ENCODE measurements around the gene CAPN11.
"Not testable (repeated sequence)": the region's sequence is repeated elsewhere in the genome, so short reads cannot be mapped to it uniquely, and the experiment has no call there.

Gene CAPN11

DNA sequence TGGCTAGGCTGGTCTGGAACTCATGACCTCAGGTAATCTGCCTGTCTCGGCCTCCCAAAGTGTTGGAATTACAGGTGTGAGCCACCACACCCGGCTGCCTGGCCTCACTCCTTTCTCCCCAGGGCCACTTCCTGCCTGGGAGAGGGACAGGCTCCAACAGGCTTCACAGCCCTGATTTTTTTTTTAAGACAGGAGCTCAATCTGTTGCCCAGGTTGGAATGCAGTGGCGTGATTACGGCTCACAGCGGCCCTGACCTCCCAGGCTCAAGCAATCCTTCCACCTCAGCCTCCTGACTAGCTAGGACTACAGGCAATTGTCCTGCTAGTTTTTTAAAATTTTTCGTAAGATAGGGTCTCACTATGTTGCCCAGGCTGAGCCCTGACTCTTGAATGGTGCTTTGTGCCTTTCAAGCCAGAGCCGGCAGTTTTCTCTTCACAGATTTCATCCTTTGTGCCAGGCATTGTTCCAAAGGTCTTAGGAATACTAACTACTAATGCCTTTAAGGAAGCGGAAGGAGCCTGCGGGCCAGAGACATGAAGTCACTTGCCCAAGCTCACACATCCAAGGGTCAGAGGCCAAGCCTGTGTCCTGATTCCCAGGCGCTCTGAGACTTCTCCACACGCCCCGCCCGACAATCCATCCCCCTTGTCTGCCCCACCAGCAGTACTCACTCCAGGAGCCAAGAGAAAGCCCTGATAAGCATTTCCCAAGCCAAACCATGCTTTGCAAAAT lies 19.2 kb downstream of the CAPN11 start:
- H3K9me3 ChIP-seq (ENCODE audit: control insufficient read depth in 1 of 2, low read length in 2 of 2) = no peaks in the 10 kb centered on the region
- H3K27me3 ChIP-seq (ENCODE audit: low read depth, low read length) = no peaks in the 10 kb centered on the region
- peaks cover 0 to 1% of the 10 kb centered on the region in 2 donors for H3K4me1 ChIP-seq (ENCODE audit: control insufficient read depth in 1 of 2, insufficient read depth in 2 of 2, low read length in 2 of 2)
- H3K27ac ChIP-seq (ENCODE audit: low read length) = no peak overlapping the region
- no peaks in the 10 kb centered on the region for H3K36me3 ChIP-seq (ENCODE audit: control insufficient read depth in 1 of 2, insufficient read depth in 2 of 2, low read length in 2 of 2)
- H3K4me3 ChIP-seq (ENCODE audit: low read depth in 1 of 2, low read length in 2 of 2) = no peak overlapping the region

DNA sequence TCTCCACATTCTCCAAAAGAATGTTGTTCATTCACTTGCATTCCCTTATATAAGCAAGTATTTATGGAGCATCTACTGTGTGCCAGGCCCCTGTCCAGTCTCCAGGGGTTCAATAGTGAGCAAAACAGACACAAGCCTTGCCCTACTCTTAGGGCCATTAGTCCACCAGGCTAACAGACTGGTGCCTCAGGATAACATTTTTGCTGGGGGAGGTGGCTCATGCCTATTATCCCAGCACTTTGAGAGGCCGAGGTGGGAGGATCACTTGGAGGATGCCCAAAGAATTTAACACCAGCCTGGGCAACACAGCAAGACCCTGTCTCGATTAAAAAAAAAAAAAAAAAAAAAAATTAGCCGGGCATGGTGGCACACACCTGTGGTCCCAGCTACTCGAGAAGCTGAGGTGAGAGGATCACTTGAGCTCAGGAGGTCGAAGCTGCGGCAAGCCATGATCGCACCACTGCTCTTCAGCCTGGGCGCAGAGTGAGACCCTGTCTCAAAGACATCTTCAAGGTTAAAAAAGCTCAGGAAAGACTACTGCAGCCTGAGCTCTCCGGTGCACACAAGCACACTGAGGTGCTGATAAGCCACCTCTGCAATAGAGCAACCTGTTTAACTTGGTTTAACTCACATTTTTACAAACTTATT lies 19.9 kb downstream of the CAPN11 start:
- Histone ChIP-seq H3K4me1 (ENCODE audit: control insufficient read depth in 1 of 2, insufficient read depth in 2 of 2, low read length in 2 of 2) (no peaks in the 10 kb centered on the region), H3K36me3 (ENCODE audit: control insufficient read depth in 1 of 2, insufficient read depth in 2 of 2, low read length in 2 of 2) (no peaks in the 10 kb centered on the region), H3K27me3 (ENCODE audit: low read depth, low read length) (no peaks in the 10 kb centered on the region), H3K27ac (ENCODE audit: low read length) (no peak overlapping the region), H3K4me3 (ENCODE audit: low read depth in 1 of 2, low read length in 2 of 2) (no peak overlapping the region), H3K9me3 (ENCODE audit: control insufficient read depth in 1 of 2, low read length in 2 of 2) (no peaks in the 10 kb centered on the region)

DNA sequence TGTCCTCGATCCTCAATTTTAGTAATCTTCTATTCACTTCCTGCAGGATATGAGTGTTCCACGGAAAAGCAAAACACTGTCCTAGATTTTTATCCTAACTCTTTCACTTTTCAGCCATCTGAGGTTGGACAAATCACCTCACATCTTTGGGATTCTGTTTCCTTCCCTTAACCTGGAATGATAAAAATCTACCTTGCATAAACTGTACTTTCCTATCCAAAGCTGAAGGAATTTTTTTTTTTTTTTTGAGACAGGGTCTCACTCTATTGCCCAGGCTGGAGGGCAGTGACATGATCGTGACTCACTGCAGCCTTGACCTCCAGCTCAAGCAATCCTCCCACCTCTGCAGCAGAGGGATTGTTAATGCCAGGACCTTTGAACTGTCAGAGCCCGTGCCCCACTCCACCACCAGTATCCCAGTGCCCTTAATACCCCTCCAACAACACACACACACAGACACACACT lies 20.5 kb downstream of the CAPN11 start:
- H3K27me3 ChIP-seq (ENCODE audit: low read depth, low read length) = no peaks in the 10 kb centered on the region
- no peak overlapping the region for H3K27ac ChIP-seq (ENCODE audit: low read length)
- no peaks in the 10 kb centered on the region for H3K9me3 ChIP-seq (ENCODE audit: control insufficient read depth in 1 of 2, low read length in 2 of 2)
- H3K36me3 ChIP-seq (ENCODE audit: control insufficient read depth in 1 of 2, insufficient read depth in 2 of 2, low read length in 2 of 2) = no peaks in the 10 kb centered on the region
- H3K4me3 ChIP-seq (ENCODE audit: low read depth in 1 of 2, low read length in 2 of 2) = no peak overlapping the region
- H3K4me1 ChIP-seq (ENCODE audit: control insufficient read depth in 1 of 2, insufficient read depth in 2 of 2, low read length in 2 of 2) = no peaks in the 10 kb centered on the region

DNA sequence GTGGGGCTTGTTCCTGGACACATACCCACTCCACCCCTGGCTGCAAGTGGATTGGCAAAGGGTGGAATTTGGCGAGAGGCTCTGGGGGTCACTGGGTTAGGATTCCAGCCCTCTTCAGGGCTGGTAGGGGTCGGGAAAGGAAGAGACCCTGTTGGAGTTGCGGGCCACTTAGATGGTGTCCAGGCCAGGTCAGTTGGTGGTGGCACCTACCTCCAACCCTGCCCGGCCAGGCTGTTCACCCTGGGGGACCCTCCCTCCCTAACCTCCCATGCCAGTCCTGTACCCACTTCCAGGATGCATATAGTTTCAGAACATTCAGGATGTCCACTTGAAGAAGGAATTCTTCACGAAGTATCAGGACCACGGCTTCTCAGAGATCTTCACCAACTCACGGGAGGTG lies 21.0 kb downstream of the CAPN11 start:
- Histone ChIP-seq H3K27ac (ENCODE audit: low read length) (no peak overlapping the region), H3K27me3 (ENCODE audit: low read depth, low read length) (no peaks in the 10 kb centered on the region), H3K4me3 (ENCODE audit: low read depth in 1 of 2, low read length in 2 of 2) (no peak overlapping the region)

DNA sequence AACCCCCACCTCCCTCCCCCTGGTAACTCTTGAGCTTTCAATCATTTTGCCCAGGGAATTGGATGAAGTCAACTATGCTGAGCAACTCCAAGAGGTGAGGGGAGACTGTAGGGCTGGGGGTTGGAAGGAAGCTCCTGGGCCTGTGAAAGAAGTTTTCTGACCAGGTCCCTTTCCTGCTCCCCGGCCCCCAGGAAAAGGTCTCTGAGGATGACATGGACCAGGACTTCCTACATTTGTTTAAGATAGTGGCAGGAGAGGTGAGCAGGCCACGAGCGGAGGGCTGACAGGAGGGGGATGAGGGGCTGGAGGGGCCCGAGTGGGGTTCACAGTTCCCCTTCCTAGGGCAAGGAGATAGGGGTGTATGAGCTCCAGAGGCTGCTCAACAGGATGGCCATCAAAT lies 21.8 kb downstream of the CAPN11 start:
- no peak overlapping the region for H3K27ac ChIP-seq (ENCODE audit: low read length)

More for the DNA sequence above, 21.0 kb downstream of the CAPN11 start:
- Histone ChIP-seq H3K36me3 (ENCODE audit: control insufficient read depth in 1 of 2, insufficient read depth in 2 of 2, low read length in 2 of 2) (no peaks in the 10 kb centered on the region), H3K9me3 (ENCODE audit: control insufficient read depth in 1 of 2, low read length in 2 of 2) (no peaks in the 10 kb centered on the region), H3K4me1 (ENCODE audit: control insufficient read depth in 1 of 2, insufficient read depth in 2 of 2, low read length in 2 of 2) (no peaks in the 10 kb centered on the region)

DNA sequence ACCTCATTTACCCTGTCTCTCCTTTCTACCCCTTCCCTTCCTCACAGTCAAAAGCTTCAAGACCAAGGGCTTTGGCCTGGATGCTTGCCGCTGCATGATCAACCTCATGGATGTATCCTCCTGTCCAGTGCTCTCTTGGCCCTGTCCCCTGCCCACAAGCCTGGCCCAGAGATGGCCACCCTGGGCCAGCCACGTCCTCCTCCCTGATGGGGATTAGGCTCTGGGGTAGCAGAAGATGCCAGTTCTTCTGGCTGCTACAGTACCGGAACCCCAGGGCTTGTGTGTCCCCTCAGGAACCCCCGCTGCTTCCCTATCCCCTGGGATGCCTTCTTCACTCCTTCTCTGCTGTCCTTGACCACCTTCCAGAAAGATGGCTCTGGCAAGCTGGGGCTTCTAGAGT lies 22.3 kb downstream of the CAPN11 start:
- no peaks in the 10 kb centered on the region for H3K36me3 ChIP-seq (ENCODE audit: control insufficient read depth in 1 of 2, insufficient read depth in 2 of 2, low read length in 2 of 2)
- no peaks in the 10 kb centered on the region for H3K9me3 ChIP-seq (ENCODE audit: control insufficient read depth in 1 of 2, low read length in 2 of 2)

More for the DNA sequence above, 21.8 kb downstream of the CAPN11 start:
- Histone ChIP-seq H3K27me3 (ENCODE audit: low read depth, low read length) (no peaks in the 10 kb centered on the region), H3K9me3 (ENCODE audit: control insufficient read depth in 1 of 2, low read length in 2 of 2) (no peaks in the 10 kb centered on the region), H3K4me1 (ENCODE audit: control insufficient read depth in 1 of 2, insufficient read depth in 2 of 2, low read length in 2 of 2) (no peaks in the 10 kb centered on the region), H3K4me3 (ENCODE audit: low read depth in 1 of 2, low read length in 2 of 2) (no peak overlapping the region), H3K36me3 (ENCODE audit: control insufficient read depth in 1 of 2, insufficient read depth in 2 of 2, low read length in 2 of 2) (no peaks in the 10 kb centered on the region)

DNA sequence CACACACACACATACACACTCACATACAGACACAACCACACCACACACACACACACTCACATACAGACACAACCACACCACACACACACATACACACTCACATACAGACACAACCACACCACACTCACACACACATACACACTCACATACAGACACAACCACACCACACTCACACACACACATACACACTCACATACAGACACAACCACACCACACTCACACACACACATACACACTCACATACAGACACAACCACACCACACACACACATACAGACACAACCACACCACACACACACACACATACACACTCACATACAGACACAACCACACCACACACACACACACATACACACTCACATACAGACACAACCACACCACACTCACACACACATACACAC lies 23.2 kb downstream of the CAPN11 start:
- H3K27me3 ChIP-seq (ENCODE audit: low read depth, low read length) = not testable (repeated sequence)

More for the DNA sequence above, 22.3 kb downstream of the CAPN11 start:
- H3K4me1 ChIP-seq (ENCODE audit: control insufficient read depth in 1 of 2, insufficient read depth in 2 of 2, low read length in 2 of 2) = no peaks in the 10 kb centered on the region
- no peaks in the 10 kb centered on the region for H3K27me3 ChIP-seq (ENCODE audit: low read depth, low read length)
- H3K4me3 ChIP-seq (ENCODE audit: low read depth in 1 of 2, low read length in 2 of 2) = no peak overlapping the region
- H3K27ac ChIP-seq (ENCODE audit: low read length) = no peak overlapping the region

DNA sequence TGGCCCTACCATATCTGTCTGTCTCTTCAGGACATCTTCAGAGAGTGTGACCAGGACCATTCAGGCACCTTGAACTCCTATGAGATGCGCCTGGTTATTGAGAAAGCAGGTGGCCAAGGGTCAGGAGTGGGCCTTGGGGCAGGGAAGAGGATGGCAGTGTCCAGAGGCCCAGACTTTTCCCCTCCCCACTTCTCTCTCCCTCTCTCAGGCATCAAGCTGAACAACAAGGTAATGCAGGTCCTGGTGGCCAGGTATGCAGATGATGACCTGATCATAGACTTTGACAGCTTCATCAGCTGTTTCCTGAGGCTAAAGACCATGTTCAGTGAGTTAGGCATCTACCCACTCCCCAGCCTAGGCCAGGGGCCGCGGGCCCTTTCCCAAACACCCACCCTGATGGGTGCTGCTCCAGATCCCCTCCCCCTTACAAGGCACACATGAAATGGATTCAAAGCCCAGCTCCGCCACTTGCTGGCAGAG lies 24.3 kb downstream of the CAPN11 start:
- H3K27ac ChIP-seq (ENCODE audit: low read length) = no peak overlapping the region

More for the DNA sequence above, 23.2 kb downstream of the CAPN11 start:
- H3K36me3 ChIP-seq (ENCODE audit: control insufficient read depth in 1 of 2, insufficient read depth in 2 of 2, low read length in 2 of 2); H3K4me3 ChIP-seq (ENCODE audit: low read depth in 1 of 2, low read length in 2 of 2); H3K4me1 ChIP-seq (ENCODE audit: control insufficient read depth in 1 of 2, insufficient read depth in 2 of 2, low read length in 2 of 2); H3K27ac ChIP-seq (ENCODE audit: low read length); H3K9me3 ChIP-seq (ENCODE audit: control insufficient read depth in 1 of 2, low read length in 2 of 2): not testable (repeated sequence)

DNA sequence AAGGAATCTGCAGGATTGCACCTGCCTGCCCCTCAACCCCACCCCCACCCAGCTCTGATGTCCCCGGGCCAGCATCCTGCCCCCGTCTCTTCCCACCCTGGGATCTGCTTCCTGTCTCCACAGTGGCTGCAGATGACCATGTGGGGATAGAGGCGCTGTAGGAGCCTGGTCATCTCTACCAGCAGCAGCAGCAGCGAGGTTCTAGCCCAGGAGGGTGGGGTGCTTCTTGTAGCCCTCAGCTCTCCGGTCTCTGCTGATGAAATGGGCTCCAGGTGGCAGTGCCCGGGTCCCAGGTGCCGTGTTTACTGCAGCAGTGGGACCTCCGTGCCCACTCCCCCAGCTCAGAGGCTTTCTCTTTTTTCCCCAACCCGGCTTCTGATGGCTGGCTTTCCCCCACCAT lies 25.2 kb downstream of the CAPN11 start:
- Histone ChIP-seq H3K9me3 (ENCODE audit: control insufficient read depth in 1 of 2, low read length in 2 of 2) (no peaks in the 10 kb centered on the region), H3K4me3 (ENCODE audit: low read depth in 1 of 2, low read length in 2 of 2) (no peak overlapping the region), H3K27me3 (ENCODE audit: low read depth, low read length) (no peaks in the 10 kb centered on the region), H3K36me3 (ENCODE audit: control insufficient read depth in 1 of 2, insufficient read depth in 2 of 2, low read length in 2 of 2) (no peaks in the 10 kb centered on the region), H3K4me1 (ENCODE audit: control insufficient read depth in 1 of 2, insufficient read depth in 2 of 2, low read length in 2 of 2) (no peaks in the 10 kb centered on the region), H3K27ac (ENCODE audit: low read length) (no peak overlapping the region)

More for the DNA sequence above, 24.3 kb downstream of the CAPN11 start:
- H3K4me3 ChIP-seq (ENCODE audit: low read depth in 1 of 2, low read length in 2 of 2) = no peak overlapping the region
- no peaks in the 10 kb centered on the region for H3K4me1 ChIP-seq (ENCODE audit: control insufficient read depth in 1 of 2, insufficient read depth in 2 of 2, low read length in 2 of 2)
- H3K36me3 ChIP-seq (ENCODE audit: control insufficient read depth in 1 of 2, insufficient read depth in 2 of 2, low read length in 2 of 2) = no peaks in the 10 kb centered on the region
- H3K9me3 ChIP-seq (ENCODE audit: control insufficient read depth in 1 of 2, low read length in 2 of 2) = no peaks in the 10 kb centered on the region
- no peaks in the 10 kb centered on the region for H3K27me3 ChIP-seq (ENCODE audit: low read depth, low read length)

DNA sequence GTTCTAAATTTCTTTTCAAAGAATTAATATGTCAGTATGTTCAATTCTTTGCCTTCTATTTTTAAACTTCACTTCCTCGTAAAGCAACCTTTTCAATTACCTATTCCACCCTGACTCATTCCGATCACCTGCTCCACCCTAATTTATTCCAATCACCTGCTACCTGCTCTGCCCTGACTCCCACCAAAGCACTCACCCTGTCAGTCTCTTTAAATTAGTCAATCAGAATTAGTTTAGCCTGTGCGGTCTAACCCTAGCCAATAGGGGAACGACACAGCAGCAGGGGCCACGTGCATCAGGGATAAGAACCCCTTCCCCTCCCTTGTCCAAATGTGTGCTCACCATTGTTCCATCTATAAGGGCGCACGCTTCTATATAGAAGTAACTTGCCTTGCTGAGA lies 26.7 kb downstream of the CAPN11 start:
- H3K36me3 ChIP-seq (ENCODE audit: control insufficient read depth in 1 of 2, insufficient read depth in 2 of 2, low read length in 2 of 2); H3K9me3 ChIP-seq (ENCODE audit: control insufficient read depth in 1 of 2, low read length in 2 of 2); H3K27me3 ChIP-seq (ENCODE audit: low read depth, low read length); H3K4me1 ChIP-seq (ENCODE audit: control insufficient read depth in 1 of 2, insufficient read depth in 2 of 2, low read length in 2 of 2); H3K4me3 ChIP-seq (ENCODE audit: low read depth in 1 of 2, low read length in 2 of 2); H3K27ac ChIP-seq (ENCODE audit: low read length): not testable (repeated sequence)

DNA sequence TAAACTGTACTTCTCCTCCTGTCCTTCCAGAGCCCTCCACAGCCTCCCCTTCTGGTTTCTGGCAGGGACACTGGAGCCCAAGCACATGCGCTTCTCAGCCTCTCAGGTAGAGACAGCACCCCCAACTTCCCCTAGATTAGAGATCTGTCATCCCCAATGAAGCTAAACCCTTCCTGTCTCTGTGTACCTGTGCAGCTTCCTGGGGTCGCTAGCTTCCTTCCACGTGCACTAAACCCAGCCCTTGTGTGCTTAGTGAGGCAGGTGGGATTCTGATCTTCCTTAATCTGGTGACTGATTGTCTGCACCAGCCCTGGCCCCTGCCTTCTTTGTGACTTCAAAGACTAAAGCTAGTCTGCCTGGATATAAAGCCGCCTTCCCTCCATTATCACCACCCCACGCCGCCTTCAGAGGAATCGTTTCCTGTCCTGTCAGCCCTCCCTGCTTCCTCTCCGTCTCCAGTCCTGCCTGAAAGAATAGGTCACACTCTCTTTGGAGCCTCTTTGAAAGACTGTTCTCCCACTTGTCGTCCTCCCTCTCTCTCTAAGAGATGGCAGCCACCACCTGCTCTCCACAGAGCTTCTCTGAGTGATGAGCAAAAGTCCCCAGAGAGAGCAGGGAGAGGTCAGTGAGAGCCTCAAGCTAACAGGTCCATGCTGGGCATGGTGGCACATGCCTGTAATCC lies 27.5 kb downstream of the CAPN11 start:
- H3K36me3 ChIP-seq (ENCODE audit: control insufficient read depth in 1 of 2, insufficient read depth in 2 of 2, low read length in 2 of 2) = no peaks in the 10 kb centered on the region
- H3K27me3 ChIP-seq (ENCODE audit: low read depth, low read length) = no peaks in the 10 kb centered on the region
- no peaks in the 10 kb centered on the region for H3K4me1 ChIP-seq (ENCODE audit: control insufficient read depth in 1 of 2, insufficient read depth in 2 of 2, low read length in 2 of 2)
- no peak overlapping the region for H3K27ac ChIP-seq (ENCODE audit: low read length)
- H3K4me3 ChIP-seq (ENCODE audit: low read depth in 1 of 2, low read length in 2 of 2) = no peak overlapping the region
- no peaks in the 10 kb centered on the region for H3K9me3 ChIP-seq (ENCODE audit: control insufficient read depth in 1 of 2, low read length in 2 of 2)
